NCI-H187 (cell line): ENCODE results near the gene PLA2G6.
"Not testable (repeated sequence)": the region's sequence is repeated elsewhere in the genome, so short reads cannot be mapped to it uniquely, and the experiment has no call there.

Experiments used
- DNase-seq, 2 experiments: peaks; one replicate each; lab custom pipeline; 2025; lab: John Stamatoyannopoulos, UW

Gene PLA2G6

DNA sequence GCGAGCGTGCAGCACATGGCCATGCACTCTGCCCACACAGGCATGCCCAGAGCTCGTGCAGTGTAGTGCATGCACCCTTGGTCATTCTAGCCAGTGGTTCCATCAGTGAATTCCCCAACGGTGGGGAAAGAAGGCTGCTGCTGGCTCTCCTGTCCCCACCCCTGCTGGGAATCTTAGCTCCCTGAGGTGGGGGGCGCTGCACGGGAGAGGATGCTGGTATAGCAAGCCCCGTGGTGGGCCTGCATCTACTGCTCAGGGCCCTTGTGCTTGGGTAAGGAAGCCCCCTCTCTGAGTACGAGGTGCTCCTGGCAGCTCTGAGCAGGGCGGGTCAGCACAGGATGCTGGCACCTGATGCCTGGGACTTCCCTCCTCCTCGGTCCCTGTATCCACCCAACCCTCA, 52.6 kb downstream of the PLA2G6 start:
- no peak for DNase-seq

- no peak for DNase-seq
These were observed 53.8 kb downstream of the PLA2G6 start for GRCh38 chr22:38127869-38128268.

- no peak for DNase-seq
These were observed 54.5 kb downstream of the PLA2G6 start for GRCh38 chr22:38126928-38127668.

DNA sequence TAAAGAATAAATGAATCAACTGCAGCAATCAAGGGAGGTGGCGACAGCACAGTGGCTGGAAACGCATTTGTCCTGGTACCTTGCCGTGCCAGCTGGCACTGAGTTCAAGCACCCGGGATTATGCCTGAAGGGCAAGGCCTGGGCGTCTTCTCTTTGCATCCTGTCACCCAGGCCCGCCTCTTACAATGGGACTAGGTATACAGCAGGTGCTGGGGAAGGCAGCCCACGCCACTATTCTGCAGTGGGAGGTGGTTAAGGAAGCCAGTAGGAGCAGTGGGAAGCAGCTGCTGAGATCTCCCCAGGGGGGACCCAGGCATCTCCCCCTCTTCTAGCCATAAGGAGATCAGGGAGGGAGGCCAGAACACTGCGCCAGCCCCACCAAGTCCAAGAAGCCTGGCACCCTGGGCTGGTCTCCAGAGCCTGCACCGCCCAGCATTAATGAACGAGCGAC, 55.9 kb downstream of the PLA2G6 start:
- no peak for DNase-seq

- DNase-seq = no peak
These were observed 56.5 kb downstream of the PLA2G6 start for GRCh38 chr22:38125038-38125610.

DNA sequence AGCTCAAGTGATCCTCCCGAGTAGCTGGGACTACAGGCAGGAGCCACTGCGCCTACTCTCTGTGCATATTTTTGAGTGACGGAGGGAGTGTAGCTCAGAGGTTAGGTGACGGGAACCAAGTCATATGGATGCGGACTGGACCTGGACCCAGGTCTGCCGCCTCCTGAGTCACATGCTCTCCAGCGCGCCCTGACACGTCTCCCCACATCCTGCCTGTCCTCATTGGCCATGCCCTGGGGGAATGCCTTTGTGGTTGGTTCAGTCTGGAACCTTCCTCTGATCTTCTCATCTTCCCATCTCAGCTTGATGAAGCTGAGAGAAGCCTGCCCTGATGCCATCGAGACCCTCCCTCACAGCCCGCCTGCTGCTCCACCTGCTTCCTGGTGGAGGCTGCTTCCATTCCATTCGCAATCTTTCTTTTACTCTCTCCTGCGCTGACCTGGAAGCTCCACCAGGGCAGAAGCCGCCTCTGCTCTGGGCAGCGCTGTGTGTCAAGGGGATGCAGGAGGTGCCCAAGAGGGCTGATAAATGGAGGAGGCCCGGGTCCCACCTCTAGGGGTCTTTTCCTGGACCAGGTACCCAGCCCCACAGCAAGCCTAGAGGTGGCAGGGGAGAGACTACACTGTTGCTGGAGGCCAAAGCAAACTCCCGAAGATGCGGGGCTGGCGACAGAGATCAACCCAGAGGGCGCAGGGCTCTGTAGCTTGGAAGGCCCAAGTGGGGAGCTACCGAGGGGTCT, 57.2 kb downstream of the PLA2G6 start:
- DNase-seq = no peak

- DNase-seq = no peak
These were observed 59.0 kb downstream of the PLA2G6 start for GRCh38 chr22:38122616-38123015.

DNA sequence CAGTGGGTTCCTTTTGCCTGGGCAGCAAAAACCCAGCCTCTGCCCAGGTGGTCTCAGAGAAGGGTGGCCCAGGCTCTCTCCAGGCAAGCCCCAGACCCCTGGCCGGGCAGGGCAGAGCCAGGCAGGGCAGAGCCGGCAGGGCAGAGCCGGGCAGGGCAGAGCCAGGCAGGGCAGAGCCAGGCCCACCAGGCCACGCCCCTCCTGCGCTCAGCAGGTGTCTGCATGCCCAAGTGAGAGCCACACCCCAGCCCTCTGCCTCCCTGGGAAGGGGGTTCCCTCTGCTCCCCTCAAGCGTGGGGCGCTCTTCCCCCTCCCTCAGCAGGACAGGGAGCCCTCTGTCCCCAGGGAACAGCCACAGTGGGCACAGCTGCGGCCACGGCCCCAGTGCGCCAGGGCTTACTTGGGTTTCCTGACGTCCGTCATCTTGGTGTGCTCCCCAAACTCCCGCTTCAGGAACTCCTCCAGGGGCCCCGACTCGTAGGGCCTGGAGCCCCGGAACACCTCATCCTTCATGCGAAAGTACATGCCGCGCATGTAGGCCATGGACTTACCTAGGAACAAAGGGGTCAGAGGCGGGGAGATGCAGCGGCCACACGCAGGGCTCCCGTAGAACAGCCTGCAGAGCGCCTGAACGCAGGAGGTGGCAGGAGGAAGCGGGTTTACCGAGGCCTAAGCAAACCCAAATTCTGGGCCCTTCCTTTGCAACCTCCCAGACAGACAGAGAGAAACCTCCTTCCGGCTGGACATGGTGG, 61.1 kb downstream of the PLA2G6 start:
- DNase-seq = no peak

- not testable (repeated sequence) for DNase-seq
These were observed 62.9 kb downstream of the PLA2G6 start for GRCh38 chr22:38118747-38119146.

- no peak for DNase-seq
These were observed 63.4 kb downstream of the PLA2G6 start for GRCh38 chr22:38118182-38118581.

- not testable (repeated sequence) for DNase-seq
These were observed 64.1 kb downstream of the PLA2G6 start for GRCh38 chr22:38117556-38117955.

DNA sequence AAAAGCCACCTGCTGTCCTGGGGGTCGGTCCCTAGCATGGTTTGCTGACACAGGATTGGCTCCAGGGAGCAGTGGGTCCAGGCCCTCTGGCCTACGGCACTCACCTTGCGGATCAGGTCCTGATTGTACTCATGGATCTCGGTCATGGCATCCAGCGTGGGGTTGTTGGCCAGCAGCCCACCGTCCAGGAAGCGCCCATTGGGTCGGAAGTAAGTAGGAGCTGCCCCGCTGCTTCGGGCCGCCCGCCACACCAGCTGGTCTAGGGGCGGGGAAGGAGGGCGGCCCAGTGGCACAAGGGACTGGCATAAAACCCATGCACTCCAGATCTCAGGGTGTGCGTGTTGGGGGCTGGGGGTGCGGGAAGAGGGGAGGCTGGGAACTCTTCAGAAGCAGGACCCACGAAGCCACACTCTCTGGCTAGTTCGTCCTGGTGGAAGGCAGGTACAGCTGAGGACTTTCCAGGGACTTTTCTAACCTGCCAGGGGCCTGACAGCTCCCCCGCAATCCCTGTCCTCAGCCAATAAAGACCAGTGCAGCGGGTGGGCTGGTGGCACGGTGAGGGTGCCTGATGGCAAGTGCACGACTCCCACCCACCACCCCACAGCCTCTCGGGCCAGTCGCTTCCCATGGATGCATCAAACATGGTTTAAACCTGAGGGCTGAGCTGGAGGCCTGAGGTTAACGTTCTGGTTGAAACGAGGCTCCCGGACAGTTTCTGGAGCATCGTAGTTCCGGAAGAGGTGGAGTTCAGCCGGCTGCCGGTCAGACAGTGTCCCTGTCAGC, 66.0 kb downstream of the PLA2G6 start:
- DNase-seq = no peak

- DNase-seq = peak; percentile 11 to 17
These were observed 66.9 kb downstream of the PLA2G6 start for GRCh38 chr22:38114484-38115398.

DNA sequence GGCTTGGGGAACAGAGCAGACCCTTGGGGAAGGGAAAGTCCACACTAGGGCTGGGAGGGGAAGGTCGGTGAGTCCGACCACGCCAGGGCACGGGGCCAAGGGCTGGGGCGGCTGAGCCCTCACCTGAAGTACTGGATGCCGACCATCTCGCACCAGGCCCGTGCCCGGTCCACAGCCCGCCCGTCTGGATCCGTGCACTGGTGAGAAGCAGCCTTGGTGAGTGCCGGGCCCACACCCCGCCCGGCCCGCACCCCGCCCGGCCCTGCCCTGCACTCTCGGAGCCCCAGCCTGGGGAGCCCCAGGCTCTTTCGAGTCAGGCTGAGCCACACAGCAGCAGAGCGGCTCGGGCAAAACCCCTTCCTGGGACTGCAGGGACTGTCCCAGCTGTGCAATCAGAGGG, 69.2 kb downstream of the PLA2G6 start:
- no peak for DNase-seq

- DNase-seq = no peak
These were observed 69.7 kb downstream of the PLA2G6 start for GRCh38 chr22:38111925-38112355.

- DNase-seq = no peak
These were observed 70.5 kb downstream of the PLA2G6 start for GRCh38 chr22:38110863-38111852.

DNA sequence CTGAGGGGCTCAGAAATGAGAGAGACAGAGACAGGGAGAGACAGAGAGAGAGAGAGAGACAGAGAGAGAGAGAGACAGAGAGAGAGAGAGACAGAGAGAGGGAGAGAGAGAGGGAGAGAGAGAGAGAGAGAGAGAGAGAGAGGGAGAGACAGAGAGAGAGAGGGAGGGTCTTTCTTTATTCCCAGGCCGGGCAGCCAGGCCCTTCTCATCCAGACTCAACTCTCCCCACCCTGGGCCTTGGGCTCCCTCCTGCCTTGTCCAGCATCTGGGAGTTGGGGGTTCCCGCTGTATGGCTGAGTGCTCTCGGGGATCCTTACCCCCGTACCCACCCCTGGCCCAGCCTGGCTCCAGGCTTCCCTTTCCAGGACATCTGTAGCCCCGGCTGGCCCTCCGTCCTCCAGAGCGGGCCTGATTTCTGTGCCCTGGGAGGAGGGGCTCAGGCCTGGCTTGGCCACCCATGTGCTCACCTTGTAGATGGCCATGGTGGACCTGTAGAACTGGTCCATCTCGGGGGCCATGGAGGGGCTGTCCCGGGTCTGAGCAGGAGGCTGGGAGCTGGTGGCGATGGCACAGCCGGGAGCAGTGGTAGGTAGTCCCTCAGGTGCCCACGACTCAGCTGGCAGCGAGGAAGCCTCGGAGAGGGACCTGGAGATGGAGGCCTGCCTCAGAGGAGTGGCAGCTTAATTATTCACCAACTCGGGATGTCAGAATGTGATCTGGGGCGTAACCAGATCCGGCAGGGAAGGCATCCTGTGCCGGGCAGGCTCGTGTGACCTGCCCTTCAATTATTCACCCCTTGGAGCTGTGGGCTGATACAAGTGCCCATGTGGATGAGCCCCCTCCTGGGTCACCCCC, 71.4 kb downstream of the PLA2G6 start, which contains the start of gene BAIAP2L2:
Gene BAIAP2L2, minus strand, starts transcription at position 677 of the 855 bp plus-strand sequence. Its CDS starts 159 bp downstream, at position 518.
- DNase-seq = no peak
